Nephron progenitor cell (in vitro differentiated cells): Measurements from ENCODE around the gene GNB1.

ENCODE experiments used
- DNase-seq: peaks from one replicate; pipeline ENCODE4 v3.0.0; 2021
- H3K27ac Mint-ChIP-seq: 2 replicates; pipeline ENCODE4 v1.8.0; 2021; ENCODE audit warnings: mild to moderate bottlenecking, moderate library complexity, mixed read lengths
- H3K27me3 Mint-ChIP-seq: 2 replicates; pipeline ENCODE4 v1.8.0; 2021; ENCODE audit warnings: mild to moderate bottlenecking, low read depth, mixed read lengths; ENCODE audit not compliant: poor library complexity
- H3K36me3 Mint-ChIP-seq: 2 replicates; pipeline ENCODE4 v1.8.0; 2021; ENCODE audit warnings: low read depth, mixed read lengths
- H3K4me1 Mint-ChIP-seq: 2 replicates; pipeline ENCODE4 v1.8.0; 2021; ENCODE audit warnings: mixed read lengths
- H3K4me3 Mint-ChIP-seq: 2 replicates; pipeline ENCODE4 v1.8.0; 2021; ENCODE audit warnings: mild to moderate bottlenecking, moderate library complexity, mixed read lengths
- H3K9me3 Mint-ChIP-seq: 2 replicates; pipeline ENCODE4 v1.8.0; 2021; ENCODE audit warnings: mild to moderate bottlenecking, moderate library complexity, mixed read lengths
- TF ChIP-seq, protein P1 (sequence below): fragments of 200-600 bp; sonication (generic); IDR thresholded peaks from 2 replicates; pipeline ENCODE4 v1.5.0; 2021; ENCODE audit warnings: antibody characterized with exemption

Gene GNB1

GRCh38 chr1:1880617-1881312, 10.1 kb downstream of the GNB1 start:
- Mint-ChIP-seq H3K36me3 (peaks cover 82% of the 10 kb centered on the region), H3K27ac (peak overlapping the region; percentile 86), H3K9me3 (peaks cover 36% of the 10 kb centered on the region), H3K27me3 (peaks cover 2% of the 10 kb centered on the region), H3K4me1 (peaks cover 33% of the 10 kb centered on the region), H3K4me3 (peak overlapping the region; percentile 4)
- no peak for DNase-seq
- TF ChIP-seq, protein P1, sequence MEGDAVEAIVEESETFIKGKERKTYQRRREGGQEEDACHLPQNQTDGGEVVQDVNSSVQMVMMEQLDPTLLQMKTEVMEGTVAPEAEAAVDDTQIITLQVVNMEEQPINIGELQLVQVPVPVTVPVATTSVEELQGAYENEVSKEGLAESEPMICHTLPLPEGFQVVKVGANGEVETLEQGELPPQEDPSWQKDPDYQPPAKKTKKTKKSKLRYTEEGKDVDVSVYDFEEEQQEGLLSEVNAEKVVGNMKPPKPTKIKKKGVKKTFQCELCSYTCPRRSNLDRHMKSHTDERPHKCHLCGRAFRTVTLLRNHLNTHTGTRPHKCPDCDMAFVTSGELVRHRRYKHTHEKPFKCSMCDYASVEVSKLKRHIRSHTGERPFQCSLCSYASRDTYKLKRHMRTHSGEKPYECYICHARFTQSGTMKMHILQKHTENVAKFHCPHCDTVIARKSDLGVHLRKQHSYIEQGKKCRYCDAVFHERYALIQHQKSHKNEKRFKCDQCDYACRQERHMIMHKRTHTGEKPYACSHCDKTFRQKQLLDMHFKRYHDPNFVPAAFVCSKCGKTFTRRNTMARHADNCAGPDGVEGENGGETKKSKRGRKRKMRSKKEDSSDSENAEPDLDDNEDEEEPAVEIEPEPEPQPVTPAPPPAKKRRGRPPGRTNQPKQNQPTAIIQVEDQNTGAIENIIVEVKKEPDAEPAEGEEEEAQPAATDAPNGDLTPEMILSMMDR, result no peak

- Mint-ChIP-seq H3K27me3 (peaks cover 2% of the 10 kb centered on the region), H3K9me3 (peaks cover 44% of the 10 kb centered on the region), H3K36me3 (peaks cover 90% of the 10 kb centered on the region), H3K27ac (no peak overlapping the region), H3K4me1 (peaks cover 33% of the 10 kb centered on the region), H3K4me3 (no peak overlapping the region)
- TF ChIP-seq, protein P1, result no peak
- DNase-seq, result no peak
Measured at GRCh38 chr1:1879942-1880341, 10.9 kb downstream of the GNB1 start.

DNA sequence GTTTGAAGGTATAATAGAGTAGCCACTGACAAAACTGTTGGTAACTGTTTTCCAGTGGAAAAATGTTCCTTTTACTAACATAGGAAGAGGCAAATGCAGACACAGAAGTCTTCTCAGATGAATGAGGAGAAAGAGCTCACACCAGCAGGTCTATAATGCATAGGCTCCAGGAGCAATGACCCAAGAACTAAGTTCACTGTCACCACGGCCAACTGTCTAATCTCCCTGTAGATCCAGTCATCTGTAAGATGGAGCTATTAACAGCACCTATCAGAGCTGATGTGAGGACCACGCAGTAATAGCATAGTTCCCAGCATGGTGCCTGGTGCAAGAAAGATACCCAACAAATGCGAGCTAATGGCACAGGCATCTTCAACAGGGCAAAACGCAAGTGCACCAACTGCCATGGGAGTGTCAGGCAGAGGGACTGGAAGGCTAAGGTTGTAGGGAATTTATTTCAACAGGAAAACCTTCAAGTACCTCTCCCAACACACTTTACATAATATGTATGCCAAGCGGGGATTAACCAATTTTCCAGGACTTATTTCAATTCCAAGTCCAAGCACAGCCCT, 12.9 kb downstream of the GNB1 start:
- H3K4me3 Mint-ChIP-seq, result no peak overlapping the region
- H3K36me3 Mint-ChIP-seq, result peaks cover 93% of the 10 kb centered on the region
- TF ChIP-seq, protein P1, result no peak
- peaks cover 2% of the 10 kb centered on the region for H3K27me3 Mint-ChIP-seq
- no peak for DNase-seq
- H3K27ac Mint-ChIP-seq, result peak overlapping the region; percentile 91
- peaks cover 53% of the 10 kb centered on the region for H3K9me3 Mint-ChIP-seq
- peaks cover 33% of the 10 kb centered on the region for H3K4me1 Mint-ChIP-seq

- peaks cover 25% of the 10 kb centered on the region for H3K4me1 Mint-ChIP-seq
- H3K36me3 Mint-ChIP-seq, result peaks cover 93% of the 10 kb centered on the region
- no peak overlapping the region for H3K27ac Mint-ChIP-seq
- peaks cover 63% of the 10 kb centered on the region for H3K9me3 Mint-ChIP-seq
- no peak overlapping the region for H3K4me3 Mint-ChIP-seq
- peaks cover 2% of the 10 kb centered on the region for H3K27me3 Mint-ChIP-seq
- no peak for DNase-seq
- TF ChIP-seq, protein P1, result no peak
Measured at GRCh38 chr1:1876335-1876930, 14.5 kb downstream of the GNB1 start.

DNA sequence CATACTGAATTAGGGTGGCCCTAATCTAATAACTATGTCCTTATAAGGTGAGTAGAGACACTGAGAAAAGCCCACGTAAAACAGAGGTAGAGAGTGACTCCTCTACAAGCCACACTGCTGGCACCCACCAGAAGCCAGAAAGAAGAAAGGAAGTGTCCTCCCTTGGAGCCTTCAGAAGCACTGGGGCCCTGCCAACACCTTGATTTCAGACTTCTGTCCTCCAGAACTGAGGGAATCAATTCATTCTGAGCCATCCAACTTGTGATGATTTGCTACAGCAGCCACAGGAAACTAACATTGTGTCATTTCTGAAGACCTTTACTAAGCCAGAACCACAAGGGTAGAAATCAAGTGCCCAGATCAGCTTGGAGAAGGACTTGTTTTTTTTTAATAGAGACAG, 15.0 kb downstream of the GNB1 start:
- H3K4me3 Mint-ChIP-seq, result no peak overlapping the region
- no peak for DNase-seq
- H3K27ac Mint-ChIP-seq, result no peak overlapping the region
- H3K9me3 Mint-ChIP-seq, result peaks cover 64% of the 10 kb centered on the region
- TF ChIP-seq, protein P1, result no peak
- H3K36me3 Mint-ChIP-seq, result peaks cover 93% of the 10 kb centered on the region
- H3K27me3 Mint-ChIP-seq, result peaks cover 2% of the 10 kb centered on the region
- H3K4me1 Mint-ChIP-seq, result peaks cover 20% of the 10 kb centered on the region
